Tibial nerve (tissue), 4 donors: ENCODE measurements around the gene MYL9.
A peak's percentile ranks its signal among the peaks of the same experiment; 100 is the strongest.

ENCODE experiments used
- EP300 ChIP-seq, 2 donors: sonication (generic); formaldehyde crosslinking; IDR thresholded peaks; one replicate each; pipeline ENCODE4 v1.6.1; 2017; ENCODE audit warnings: antibody characterized with exemption in 2 of 2, mild to moderate bottlenecking in 1 of 2
- POLR2A ChIP-seq, 2 donors: fragments of 450-650 bp; IDR thresholded peaks; one replicate each; pipeline ENCODE4 v1.6.1; 2017; ENCODE audit warnings: antibody characterized with exemption in 2 of 2, mild to moderate bottlenecking in 2 of 2, moderate library complexity in 2 of 2
- TF ChIP-seq, protein P1 (sequence below), 5 experiments: fragments of 200-600 bp in 3 of 5; fragments of 450-650 bp in 2 of 5; sonication (generic) in 3 of 5; IDR thresholded peaks; one replicate each; pipeline ENCODE4 v1.5.1; 2016 to 2019; ENCODE audit warnings: antibody characterized with exemption in 5 of 5, mild to moderate bottlenecking in 3 of 5, moderate library complexity in 2 of 5

DNA sequence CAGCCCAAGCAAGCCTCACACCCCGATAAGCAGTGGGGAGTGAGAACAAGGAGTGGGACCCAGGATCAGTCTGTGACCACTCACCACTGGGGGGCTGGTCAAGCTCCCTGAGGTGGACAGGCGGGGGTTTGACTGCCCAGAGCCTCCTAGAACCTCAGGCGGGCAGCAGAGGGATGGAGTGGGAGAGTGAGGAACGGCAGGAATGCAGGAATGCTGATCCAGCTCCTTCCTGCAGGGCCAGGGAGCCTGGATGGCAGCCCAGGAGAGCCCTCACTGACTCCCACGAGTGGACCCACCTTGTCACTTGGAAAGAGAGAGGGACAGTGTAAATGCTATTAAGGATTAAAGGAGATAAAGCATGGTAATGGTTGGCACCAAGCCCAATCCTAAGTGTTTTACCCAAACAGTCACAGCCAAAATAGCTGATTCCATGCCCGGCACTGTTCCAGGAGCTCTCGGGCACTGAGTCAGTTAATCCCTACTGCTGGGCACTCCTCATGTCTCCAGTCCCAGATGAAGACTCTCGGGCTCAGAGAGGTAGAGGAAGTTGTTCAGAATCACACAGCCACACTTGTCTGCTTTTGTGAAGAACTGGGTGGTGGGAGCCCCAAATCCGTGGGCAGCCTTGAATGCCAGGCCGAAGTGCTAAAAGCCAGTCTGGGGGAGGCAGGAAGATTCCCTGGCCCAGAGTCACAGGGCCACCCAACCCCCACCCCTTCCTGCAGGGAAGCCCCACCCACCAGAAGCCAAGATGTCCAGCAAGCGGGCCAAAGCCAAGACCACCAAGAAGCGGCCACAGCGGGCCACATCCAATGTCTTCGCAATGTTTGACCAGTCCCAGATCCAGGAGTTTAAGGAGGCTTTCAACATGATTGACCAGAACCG lies 3.1 kb downstream of the MYL9 start:
- TF ChIP-seq POLR2A (IDR thresholded peaks at IDR 0.05), result no peak
- TF ChIP-seq, protein P1, sequence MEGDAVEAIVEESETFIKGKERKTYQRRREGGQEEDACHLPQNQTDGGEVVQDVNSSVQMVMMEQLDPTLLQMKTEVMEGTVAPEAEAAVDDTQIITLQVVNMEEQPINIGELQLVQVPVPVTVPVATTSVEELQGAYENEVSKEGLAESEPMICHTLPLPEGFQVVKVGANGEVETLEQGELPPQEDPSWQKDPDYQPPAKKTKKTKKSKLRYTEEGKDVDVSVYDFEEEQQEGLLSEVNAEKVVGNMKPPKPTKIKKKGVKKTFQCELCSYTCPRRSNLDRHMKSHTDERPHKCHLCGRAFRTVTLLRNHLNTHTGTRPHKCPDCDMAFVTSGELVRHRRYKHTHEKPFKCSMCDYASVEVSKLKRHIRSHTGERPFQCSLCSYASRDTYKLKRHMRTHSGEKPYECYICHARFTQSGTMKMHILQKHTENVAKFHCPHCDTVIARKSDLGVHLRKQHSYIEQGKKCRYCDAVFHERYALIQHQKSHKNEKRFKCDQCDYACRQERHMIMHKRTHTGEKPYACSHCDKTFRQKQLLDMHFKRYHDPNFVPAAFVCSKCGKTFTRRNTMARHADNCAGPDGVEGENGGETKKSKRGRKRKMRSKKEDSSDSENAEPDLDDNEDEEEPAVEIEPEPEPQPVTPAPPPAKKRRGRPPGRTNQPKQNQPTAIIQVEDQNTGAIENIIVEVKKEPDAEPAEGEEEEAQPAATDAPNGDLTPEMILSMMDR (IDR thresholded peaks at IDR 0.05), result peak in 1 of 5 experiments; percentile 15
- peak in 1 of 2 donors; percentile 12 for TF ChIP-seq EP300 (IDR thresholded peaks at IDR 0.05)
